GM04503 (cell line): ENCODE results near the gene ATP8A2.
A peak's percentile ranks its signal among the peaks of the same experiment; 100 is the strongest.

Experiments
- DNase-seq: peaks from one replicate; pipeline ENCODE4 v3.0.0-alpha.2; 2012; ENCODE audit warnings: low read depth

Gene ATP8A2

GRCh38 chr13:26017932-26018665 lies 646.3 kb downstream of the ATP8A2 start:
- DNase-seq = no peak

GRCh38 chr13:26019251-26019650 lies 647.5 kb downstream of the ATP8A2 start:
- no peak for DNase-seq

GRCh38 chr13:26019881-26020870 lies 648.4 kb downstream of the ATP8A2 start:
- DNase-seq = peak; percentile 4

GRCh38 chr13:26020891-26021290 lies 649.1 kb downstream of the ATP8A2 start:
- DNase-seq = no peak

- no peak for DNase-seq
Observed at GRCh38 chr13:26021516-26021915, 649.7 kb downstream of the ATP8A2 start.

- DNase-seq = no peak
Observed at GRCh38 chr13:26021956-26022355, 650.2 kb downstream of the ATP8A2 start.

GRCh38 chr13:26022538-26023292 lies 650.9 kb downstream of the ATP8A2 start:
- DNase-seq = peak; percentile 4

- no peak for DNase-seq
Observed at GRCh38 chr13:26024558-26024957, 652.8 kb downstream of the ATP8A2 start.

GRCh38 chr13:26025196-26025595 lies 653.4 kb downstream of the ATP8A2 start:
- DNase-seq = no peak

- DNase-seq = no peak
Observed at GRCh38 chr13:26025771-26026170, 654.0 kb downstream of the ATP8A2 start.

- no peak for DNase-seq
Observed at GRCh38 chr13:26026211-26026610, 654.4 kb downstream of the ATP8A2 start.

GRCh38 chr13:26029581-26030136 lies 657.9 kb downstream of the ATP8A2 start:
- DNase-seq = no peak

GRCh38 chr13:26030331-26030730 lies 658.6 kb downstream of the ATP8A2 start:
- no peak for DNase-seq

- no peak for DNase-seq
Observed at GRCh38 chr13:26034018-26034417, 662.2 kb downstream of the ATP8A2 start.

- no peak for DNase-seq
Observed at GRCh38 chr13:26036383-26036782, 664.6 kb downstream of the ATP8A2 start.

- DNase-seq = no peak
Observed at GRCh38 chr13:26037302-26037701, 665.5 kb downstream of the ATP8A2 start.

GRCh38 chr13:26038931-26039475 lies 667.2 kb downstream of the ATP8A2 start:
- DNase-seq = no peak

GRCh38 chr13:26041444-26041843 lies 669.7 kb downstream of the ATP8A2 start:
- no peak for DNase-seq

GRCh38 chr13:26042785-26043184 lies 671.0 kb downstream of the ATP8A2 start:
- no peak for DNase-seq

GRCh38 chr13:26045142-26045541 lies 673.4 kb downstream of the ATP8A2 start:
- DNase-seq = no peak

- no peak for DNase-seq
Observed at GRCh38 chr13:26046639-26047038, 674.9 kb downstream of the ATP8A2 start.

GRCh38 chr13:26047040-26047439 lies 675.3 kb downstream of the ATP8A2 start:
- no peak for DNase-seq
